GM18502 (cell line): Measurements from ENCODE around the gene ACAA2.

Experiments
- ATAC-seq: cut with Tn5 transposase; IDR thresholded peaks from one replicate; pipeline ENCODE4 v1.9.1; 2021; ENCODE audit warnings: mild to moderate bottlenecking; ENCODE audit not compliant: unreplicated experiment, poor library complexity

ACAA2 gene

GRCh38 chr18:49769047-49769728 is 44.1 kb downstream of the ACAA2 start:
- ATAC-seq = no peak

DNA sequence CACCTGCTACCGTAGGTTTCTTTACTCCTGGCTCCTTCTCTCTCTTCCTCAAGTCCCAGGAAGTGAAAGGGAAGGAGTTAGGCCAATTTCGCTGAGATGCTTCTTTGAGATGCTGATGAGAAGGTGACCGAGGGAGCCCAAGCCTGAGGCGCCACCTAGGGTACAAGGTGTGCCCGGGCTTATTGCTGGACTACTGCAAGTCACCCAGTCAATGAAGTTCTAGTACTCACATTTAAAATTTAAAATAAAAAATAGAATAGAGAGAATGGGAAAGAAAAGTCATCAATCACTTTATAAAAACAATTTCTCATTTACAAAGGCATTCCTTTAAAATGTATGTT is 45.3 kb downstream of the ACAA2 start:
- no peak for ATAC-seq

- no peak for ATAC-seq
These were observed 46.0 kb downstream of the ACAA2 start for GRCh38 chr18:49767111-49768050.

DNA sequence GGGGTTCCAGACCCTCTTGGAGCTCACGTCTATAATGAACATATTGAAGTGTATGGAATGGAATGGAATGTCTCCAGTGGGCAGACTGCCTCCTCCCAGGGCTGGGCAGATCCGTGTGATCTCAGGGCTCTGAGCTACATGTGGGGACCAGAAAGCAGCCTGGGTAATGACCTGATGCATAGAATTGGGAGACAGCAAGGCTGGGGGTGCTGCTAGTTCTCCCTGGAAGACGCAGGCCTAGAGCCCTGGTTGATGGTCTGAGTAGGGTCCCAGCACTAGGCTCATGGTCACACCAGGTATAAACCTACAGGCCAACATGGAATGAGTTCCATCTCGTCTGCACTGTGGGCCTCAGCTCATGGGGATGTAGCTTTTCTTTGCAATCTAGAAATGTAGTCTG is 46.7 kb downstream of the ACAA2 start:
- ATAC-seq = no peak

DNA sequence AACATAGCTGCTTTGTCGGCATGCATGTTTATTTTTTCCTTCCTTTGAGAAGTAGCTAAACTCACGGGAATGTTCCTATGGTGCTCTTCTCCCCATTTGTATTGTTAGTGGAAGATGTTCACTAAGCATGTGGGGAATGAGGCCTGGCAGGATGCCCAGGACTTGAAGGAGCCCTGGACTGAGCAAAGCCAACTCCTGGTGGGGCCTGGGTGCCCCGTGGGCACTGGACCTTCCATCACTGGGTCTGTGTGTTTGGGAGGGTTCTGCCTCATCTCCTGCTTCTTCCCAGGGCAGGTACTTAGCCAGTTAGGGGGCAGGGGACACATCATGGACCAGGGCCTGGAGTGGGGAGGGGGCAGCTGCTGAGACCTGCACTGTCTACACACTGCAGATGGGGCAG is 49.3 kb downstream of the ACAA2 start:
- no peak for ATAC-seq

- ATAC-seq = no peak
These were observed 49.7 kb downstream of the ACAA2 start for GRCh38 chr18:49763590-49763989.

- ATAC-seq = no peak
These were observed 50.9 kb downstream of the ACAA2 start for GRCh38 chr18:49762191-49763077.

GRCh38 chr18:49761771-49762170 is 51.6 kb downstream of the ACAA2 start:
- ATAC-seq = no peak

GRCh38 chr18:49758263-49758610 is 55.1 kb downstream of the ACAA2 start:
- no peak for ATAC-seq

DNA sequence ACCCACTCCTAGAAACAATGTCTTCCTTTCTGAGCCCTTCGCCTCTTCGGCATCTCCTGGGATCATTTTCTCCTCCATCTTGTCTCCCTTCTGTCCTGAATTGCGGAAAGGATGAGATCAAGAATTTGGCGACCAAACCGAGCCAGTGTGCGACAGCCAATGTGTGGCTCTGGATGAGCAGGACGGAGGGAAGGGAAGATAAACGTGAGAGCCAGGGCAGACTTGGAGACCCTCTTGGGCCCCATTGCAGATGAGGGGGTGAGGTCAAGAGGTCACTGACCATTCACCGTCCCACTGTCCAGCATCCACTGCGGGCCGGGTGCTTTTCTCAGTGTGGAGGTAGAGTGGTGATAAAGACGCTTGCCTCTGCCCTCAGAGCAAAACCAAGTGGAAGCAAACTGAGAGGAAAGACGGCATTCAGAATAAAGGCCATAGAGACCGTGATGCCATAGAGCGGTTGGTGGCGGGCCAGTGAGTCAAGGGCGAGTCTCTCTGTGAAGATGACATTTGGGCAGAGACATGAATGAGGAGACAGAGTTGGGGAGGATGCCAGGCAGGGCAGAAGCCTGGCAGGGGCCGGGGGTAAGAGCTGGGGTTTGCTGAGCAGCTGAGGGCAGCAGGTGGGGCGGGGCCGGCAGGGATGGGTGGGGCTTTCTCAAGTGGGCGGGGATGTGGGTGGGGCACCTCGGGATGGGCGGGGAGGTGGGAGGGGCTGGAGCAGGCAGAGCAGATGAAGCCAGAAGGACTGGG is 55.6 kb downstream of the ACAA2 start:
- ATAC-seq = no peak

DNA sequence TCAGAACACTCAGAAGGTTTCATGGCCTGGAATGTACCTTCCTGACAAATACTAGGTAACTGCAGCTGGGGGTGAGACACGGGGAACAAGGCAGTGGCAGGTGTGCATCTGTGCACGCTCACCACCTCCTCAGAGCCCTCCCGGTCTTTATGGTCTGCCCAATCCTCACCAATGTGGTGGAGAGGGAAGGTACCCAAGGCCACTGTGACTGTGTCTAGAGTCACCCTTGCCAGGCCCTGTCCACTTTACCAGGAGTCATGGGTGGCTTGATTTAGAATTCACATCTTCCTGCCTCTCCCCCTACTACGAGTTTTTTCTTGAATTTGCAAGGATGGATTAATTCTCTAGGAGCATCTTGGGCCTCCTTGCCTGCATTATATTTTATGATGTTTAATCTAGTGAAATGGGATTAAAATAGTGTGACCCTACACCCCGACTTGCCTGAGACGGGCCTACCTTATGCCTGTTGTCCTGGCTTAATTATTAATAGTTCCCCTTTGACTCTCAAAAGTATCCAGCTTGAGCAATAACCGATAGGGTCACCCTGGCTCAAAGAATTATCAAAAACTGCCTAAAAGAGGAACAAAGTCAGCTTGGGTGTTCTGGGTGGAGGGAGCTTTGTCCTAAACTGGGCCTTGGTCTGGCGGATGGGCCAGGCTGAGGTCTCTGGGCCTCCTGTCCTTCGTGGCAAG is 56.5 kb downstream of the ACAA2 start:
- no peak for ATAC-seq

DNA sequence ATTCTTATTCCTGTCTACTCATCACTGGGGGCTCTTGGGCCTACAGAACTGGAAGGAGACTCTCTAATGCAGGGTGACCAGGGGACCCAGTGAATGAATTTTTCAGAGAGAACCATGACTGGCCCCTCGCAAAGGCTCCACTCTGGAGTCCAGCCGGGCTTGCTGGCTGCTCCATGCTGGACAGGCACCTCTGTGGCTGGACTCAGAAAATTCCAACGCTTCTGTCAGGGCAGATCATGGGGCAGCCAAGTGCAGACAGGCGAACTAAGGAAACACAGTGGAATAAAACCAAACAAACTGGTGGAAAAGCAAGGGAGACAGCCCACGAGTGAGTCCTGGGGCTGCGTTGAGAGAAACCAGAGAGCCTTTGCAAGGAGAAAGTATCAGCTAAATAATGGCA is 57.2 kb downstream of the ACAA2 start:
- no peak for ATAC-seq

DNA sequence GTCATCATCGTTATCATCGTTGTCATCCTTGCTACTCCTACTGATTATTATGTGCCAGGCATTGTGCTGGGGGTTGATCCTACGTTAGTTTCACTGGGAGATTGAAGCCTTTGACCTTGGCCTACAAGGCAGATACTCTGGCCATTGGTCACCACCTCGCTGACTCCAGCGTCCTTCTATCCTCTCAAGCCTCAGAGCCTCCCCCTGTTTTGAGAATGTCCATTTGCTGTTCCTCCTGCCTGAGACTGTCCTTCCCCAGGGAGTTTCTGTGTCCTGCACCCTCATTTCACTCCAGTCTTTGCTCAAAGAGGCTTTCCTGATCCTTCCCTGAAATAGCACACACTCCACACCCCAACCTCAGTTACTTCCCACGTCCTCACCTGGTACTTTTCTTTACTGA is 57.8 kb downstream of the ACAA2 start:
- ATAC-seq = no peak

- ATAC-seq = no peak
These were observed 58.5 kb downstream of the ACAA2 start for GRCh38 chr18:49754866-49755265.

DNA sequence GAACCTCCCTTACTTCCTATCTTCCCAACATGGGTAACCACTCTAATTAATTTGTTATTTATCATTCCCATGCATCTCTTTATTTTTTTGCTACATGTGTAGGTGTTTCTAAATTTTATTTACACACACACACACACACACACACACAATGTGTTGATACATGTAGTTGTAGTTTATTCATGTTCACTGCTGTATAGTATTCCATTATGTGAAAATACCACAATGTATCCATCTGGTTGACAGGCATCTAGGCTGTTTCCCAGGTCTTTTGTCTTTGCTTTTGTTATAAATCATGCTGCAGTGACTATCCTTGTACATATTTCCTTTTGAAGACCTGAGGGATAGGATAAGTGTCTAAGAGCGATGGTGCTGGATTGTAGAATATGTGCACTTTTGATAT is 59.7 kb downstream of the ACAA2 start:
- no peak for ATAC-seq

DNA sequence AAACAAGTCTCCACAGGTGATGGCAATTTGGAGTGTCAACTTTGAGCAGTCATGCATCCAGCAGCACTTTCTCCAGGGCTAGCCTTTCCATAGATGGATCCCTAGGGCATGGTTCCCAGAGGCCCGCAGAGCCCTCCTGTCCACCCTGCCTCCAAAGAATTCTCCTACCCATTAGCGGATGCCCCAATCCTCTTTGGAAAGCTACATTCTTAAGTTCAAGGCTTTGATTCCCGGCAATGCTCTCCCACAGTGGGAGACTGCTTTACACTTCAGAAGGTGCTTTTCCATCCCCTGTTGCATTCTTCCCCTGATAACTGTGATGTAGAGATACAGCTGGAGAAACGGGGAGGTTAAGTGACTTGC is 61.3 kb downstream of the ACAA2 start:
- ATAC-seq = no peak

DNA sequence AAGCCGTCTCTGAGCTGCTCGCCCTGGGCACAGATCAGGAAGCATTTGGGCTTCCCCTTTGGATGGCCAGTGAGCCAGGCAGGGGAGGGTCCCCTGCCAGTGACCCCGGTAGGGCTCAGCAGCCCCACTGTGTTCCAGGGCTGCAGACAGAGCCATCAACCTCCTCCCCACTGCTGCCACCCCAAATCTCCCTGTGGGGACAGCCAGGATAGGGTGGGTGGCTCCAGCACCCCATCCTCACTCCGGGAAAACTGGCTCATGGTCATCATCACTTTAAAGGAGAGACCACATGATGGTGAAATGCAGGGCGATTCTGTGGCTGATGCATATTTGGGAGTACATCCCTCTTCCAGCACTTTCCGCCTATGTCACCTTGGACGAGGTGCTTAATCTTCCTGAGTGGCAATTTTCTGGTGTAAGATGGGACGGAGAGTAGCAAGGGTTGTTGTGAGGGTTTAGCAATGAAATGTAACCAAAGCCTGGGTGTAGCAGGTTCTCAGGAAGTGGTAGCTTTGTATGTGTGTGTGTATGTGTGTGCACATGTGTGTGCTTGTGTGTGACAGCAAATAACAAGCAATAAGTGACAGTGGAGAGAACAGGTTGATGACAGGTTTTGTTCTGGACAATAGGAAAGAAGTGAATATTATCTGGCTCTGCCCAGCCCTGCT is 61.8 kb downstream of the ACAA2 start:
- no peak for ATAC-seq

DNA sequence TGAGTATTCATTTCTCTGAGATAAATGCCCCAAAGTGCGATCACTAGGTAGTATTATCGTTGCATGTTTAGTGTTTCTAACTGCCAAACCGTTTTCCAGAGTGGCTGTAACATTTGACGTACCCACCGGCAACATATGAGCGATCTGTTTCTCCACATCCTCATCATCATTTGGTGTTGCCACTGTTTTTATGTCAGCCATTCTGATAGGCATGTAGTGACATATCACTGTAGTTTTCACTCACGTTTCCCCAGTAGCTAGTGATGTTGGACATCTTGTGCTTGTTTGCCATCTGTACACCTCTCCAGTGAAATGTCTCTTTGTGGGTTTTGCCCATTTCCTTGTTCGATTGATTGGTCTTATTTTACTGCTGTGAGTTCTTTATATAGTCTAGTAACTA is 63.8 kb downstream of the ACAA2 start:
- no peak for ATAC-seq

GRCh38 chr18:49747876-49748275 is 65.5 kb downstream of the ACAA2 start:
- ATAC-seq = no peak
